NCI-H526 (cell line): ENCODE measurements around the gene TLE5.
"Not testable (repeated sequence)": the region's sequence is repeated elsewhere in the genome, so short reads cannot be mapped to it uniquely, and the experiment has no call there.

Source experiments
- DNase-seq, 2 experiments: peaks; one replicate each; lab custom pipeline; 2025; lab: John Stamatoyannopoulos, UW

Gene TLE5

GRCh38 chr19:3025549-3025886 lies 36.8 kb downstream of the TLE5 start:
- no peak for DNase-seq

- DNase-seq = no peak
These were observed 37.3 kb downstream of the TLE5 start for GRCh38 chr19:3024870-3025548.

DNA sequence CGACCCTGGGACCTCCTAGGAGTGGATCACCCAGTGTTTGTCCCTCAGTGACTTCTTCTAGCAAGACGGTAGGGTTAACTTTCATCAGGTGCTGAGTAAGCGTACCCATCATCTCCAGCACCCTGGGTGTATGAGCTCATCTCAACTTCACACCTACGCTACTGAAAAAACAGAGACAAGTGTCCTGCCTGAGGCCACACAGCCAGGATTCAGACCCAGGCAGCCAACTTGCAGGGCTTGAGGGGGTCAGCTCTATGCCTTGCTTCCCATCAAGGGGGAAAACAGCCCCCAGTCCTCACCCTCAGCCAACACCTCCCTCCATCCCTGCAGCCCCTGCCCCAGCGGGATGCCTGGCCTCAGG lies 37.8 kb downstream of the TLE5 start:
- no peak for DNase-seq

- no peak for DNase-seq
These were observed 41.9 kb downstream of the TLE5 start for GRCh38 chr19:3020321-3020960.

- no peak for DNase-seq
These were observed 43.0 kb downstream of the TLE5 start for GRCh38 chr19:3019211-3019854.

- DNase-seq = no peak
These were observed 44.4 kb downstream of the TLE5 start for GRCh38 chr19:3017923-3018322.

DNA sequence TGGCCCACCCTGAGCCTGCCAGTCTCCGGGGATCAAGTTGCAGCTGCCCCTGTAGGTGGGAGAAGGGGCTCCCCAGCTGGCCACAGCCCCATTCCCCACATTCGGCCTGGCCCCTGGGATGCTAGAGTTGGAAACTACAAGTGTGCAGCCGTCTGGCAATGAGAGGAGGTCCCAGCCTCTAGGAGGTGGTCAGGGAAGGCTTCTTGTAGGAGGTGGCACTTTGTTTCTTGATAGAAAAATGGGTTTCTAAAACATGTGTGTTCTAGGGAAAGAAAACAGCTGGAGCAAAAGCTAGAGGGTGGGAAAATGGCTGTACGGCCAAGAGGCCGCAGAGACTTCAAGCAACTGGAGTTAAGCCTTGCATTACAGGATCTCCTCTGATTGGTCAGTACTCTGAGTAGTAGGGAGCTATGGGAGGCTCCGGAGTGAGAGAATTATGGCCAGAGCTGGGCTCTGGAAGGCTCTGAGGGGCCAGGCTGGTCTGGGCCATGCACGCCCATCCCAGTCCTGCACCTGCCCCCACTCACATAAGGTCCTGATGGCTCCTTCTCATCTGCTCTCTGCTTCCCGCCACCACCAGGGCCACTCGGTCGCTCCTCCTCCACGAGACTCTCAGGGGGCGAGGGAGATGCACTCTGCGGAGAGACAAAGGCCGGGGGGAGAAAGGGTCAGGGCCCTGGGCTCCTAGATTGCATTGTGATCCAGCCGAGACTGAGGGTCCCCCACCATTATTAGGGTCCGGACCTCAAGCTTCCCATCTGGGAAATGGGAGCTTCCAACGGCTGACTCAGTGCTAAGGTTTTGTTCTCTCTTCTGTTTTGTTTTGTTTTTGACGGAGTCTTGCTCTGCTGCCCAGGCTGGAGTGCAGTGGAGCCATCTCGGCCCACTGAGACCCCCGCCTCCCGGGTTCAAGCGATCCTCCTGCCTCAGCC lies 46.9 kb downstream of the TLE5 start:
- no peak for DNase-seq

DNA sequence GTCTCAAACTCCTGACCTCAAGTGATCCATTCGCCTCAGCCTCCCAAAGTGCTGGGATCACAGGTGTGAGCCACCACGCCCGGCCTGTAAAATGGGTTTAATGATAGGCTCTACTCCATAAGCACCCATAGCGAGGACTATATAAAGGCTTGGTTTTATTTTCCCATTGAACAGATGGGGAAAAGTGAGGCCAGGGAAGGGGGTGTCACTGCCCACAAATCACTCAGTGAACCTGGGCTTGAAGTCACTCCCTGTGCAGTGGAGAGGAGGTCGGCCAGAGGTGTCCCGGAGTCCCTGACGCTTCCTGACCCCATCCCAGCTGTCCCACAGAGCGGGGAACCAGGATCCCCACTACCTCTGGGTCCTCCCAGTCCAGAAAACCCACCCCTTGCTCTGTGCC lies 48.2 kb downstream of the TLE5 start:
- DNase-seq = no peak

GRCh38 chr19:3013263-3013725 lies 49.0 kb downstream of the TLE5 start:
- no peak for DNase-seq

- no peak for DNase-seq
These were observed 49.6 kb downstream of the TLE5 start for GRCh38 chr19:3012621-3013262.

DNA sequence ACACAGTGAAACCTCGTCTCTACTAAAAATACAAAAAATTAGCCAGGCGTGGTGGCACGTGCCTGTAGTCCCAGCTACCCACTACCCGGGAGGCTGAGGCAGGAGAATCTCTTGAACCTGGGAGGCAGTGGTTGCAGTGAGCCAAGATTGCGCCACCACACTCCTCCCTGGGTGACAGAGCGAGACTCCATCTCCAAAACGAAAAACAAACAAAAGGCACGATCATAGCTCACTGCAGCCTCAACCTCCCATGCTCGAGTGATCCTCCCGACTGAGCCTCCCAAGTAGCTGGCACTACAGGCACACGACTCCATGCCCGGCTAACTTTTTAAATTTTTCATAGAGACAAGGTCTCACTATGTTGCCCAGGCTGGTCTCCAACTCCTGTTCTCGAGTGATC lies 50.2 kb downstream of the TLE5 start:
- DNase-seq = not testable (repeated sequence)

GRCh38 chr19:3010871-3011270 lies 51.4 kb downstream of the TLE5 start:
- DNase-seq = no peak

DNA sequence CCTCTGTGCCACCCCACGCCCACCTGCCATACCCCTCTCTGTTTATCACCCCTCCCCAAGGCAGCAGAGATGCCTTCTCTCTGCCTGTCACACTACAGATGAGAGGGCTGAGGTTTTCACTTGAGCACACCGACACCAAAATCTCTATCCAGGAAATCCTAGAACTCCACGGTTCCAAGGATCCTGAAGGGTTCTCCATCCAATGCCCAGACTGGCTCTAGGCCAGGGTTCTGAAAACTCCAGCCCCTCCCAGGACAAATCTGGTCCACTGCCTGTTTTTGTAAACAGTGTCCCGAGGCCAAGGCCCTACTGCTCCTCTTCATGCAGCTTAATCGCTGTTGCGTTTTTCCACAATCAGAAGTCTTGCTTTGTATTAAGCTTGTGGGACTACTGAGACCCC lies 53.3 kb downstream of the TLE5 start:
- no peak for DNase-seq

DNA sequence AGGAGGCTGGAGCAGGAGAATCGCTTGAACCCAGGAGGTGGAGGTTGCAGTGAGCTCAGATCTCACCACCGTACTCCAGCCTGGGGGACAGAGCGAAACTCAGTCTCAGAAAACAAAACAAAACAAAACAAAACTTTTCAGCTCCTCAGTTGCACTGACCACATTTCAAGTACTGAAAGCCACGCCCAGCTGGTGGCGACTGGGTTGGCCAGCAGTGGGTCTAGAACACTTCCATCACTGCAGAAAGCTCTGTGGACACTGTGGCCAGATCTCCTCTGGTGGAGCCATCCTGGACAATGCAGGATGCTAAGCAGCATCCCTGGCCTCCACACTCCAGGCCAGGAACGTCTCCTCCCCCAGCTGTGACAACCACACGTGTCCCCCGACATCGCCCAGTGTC lies 54.3 kb downstream of the TLE5 start:
- DNase-seq = no peak

- DNase-seq = peak in 1 of 2 experiments; percentile 18
These were observed 56.1 kb downstream of the TLE5 start for GRCh38 chr19:3006075-3006767.

GRCh38 chr19:3005345-3005744 lies 57.0 kb downstream of the TLE5 start:
- DNase-seq = no peak

- no peak for DNase-seq
These were observed 57.8 kb downstream of the TLE5 start for GRCh38 chr19:3004522-3004921.

- no peak for DNase-seq
These were observed 59.2 kb downstream of the TLE5 start for GRCh38 chr19:3003046-3003445.
